Activated T-cell treated with anti-CD3 and anti-CD28 coated beads, Interleukin-2, amount 50 U/mL, for 1 hour (primary cell): Measurements from ENCODE around the gene SSBP2.
"Not testable (repeated sequence)": the region's sequence is repeated elsewhere in the genome, so short reads cannot be mapped to it uniquely, and the experiment has no call there.

Experiments
- DNase-seq: peaks from one replicate; pipeline ENCODE4 v3.0.0-alpha.2; 2020

The SSBP2 gene

DNA sequence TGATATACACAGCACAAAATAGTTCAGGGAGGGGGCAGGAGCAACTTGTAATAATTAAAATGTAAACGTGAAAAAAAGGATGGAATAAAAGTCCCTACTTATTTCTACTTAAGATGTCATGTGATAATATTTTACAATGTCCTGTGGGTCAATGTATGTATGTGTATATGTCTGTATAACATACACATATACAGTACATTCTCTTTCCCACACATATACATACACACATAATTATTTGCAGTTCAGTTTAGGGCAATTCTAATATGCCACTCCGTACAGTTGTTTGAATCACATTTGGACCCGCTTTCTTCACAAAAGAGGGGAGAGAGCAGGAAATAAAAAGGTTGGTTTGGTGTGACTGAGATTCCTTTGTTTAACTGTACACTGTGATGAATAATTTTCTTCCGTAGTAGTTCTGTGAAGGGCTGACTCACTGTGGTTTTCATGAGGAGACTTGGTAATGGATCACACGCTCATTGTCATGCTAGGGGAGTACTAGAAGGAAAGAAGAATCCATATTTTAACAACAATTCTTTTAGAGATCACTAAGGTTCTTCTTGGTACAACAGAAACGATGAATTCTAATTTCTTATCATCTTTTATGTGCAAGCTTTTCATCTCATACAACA, 330.7 kb downstream of the SSBP2 start:
- DNase-seq, result no peak

DNA sequence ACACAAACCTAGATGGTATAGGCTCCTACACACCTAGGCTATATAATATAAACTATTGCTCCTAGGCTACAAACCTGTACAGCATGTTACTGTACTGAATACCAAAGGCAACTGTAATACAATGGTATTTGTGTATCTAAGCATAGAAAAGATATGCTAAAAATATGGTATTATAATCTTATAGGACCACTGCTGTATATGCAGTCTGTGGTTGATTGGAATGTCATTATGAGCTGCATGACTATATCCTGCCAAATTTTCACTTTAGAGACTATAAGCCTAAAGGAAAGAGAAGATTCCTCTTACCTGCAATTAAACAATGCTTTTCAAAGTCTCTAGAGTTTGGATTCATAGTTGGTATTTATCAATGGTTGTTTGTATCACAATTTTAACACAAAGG, 332.3 kb downstream of the SSBP2 start:
- DNase-seq, result no peak

DNA sequence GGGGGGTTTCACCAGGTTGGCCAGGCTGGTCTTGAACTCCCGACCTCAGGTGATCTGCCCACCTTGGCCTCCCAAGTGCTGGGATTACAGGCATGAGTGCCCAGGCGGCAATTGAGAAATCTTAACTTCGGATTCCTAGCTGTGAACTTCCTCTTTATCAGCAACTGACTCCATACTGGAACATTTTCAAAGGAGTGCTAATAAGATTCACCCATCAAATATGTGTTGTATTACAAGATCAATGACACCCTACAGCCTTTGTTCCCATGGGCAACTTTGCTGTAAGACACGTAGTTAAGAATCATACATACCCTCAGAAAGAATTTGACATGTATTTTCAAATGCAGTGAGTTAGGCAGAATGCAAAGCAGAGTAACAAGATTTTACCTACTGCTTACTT, 333.8 kb downstream of the SSBP2 start:
- no peak for DNase-seq

DNA sequence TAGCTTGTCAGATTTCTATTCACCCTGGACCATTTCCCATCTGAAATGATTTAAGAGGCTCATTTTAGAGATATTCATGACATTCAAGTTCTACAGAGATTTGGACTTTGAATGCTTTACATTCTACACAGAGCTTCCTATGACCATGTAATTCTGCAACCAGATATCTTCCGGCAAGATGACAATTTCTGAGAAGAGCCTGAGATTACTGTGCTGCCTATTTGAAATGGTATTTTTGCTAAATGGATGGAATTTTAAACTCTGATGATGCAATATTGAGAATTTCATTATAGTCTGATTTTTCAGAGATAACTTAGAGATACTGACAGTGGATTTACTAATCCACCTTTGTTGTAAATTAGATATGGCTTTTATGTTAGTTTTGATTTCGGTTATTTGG, 341.0 kb downstream of the SSBP2 start:
- no peak for DNase-seq

DNA sequence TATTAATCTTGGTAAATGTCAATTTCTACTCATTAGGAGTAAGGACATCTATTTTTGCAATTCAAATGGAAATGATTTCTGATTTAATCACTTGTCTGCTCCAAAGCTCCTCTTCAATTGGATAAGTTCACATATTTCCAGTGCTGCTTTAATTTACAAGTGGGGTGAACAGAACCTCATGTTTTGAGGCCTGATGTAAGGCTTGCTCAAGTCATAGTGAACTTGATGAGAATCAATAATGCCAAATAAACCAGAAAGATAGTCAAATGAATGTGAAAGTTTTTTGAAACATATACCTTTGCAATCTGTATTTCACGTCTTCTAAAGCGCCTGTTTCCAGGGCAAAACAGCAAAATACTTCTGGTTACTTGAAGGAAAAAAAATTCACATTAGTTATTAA, 341.5 kb downstream of the SSBP2 start:
- no peak for DNase-seq

DNA sequence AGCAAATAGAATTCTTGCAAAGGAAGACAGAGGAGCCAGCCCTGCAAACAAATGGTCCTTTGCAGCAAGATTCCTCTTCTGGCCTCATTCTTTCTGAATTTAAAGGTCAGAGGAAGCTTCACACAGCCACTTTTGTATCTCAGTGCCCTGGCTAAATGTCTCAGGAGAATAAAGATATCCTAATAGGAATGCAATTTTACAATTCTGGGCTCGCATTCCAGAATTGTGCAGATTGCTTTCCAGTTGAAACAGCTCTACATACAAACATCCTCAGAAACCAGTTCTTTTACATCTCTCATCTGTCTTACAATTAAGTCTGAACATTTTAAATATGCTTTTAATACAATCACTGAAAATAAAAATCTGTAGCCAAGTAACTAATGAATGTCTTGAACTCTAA, 342.4 kb downstream of the SSBP2 start:
- DNase-seq, result no peak

DNA sequence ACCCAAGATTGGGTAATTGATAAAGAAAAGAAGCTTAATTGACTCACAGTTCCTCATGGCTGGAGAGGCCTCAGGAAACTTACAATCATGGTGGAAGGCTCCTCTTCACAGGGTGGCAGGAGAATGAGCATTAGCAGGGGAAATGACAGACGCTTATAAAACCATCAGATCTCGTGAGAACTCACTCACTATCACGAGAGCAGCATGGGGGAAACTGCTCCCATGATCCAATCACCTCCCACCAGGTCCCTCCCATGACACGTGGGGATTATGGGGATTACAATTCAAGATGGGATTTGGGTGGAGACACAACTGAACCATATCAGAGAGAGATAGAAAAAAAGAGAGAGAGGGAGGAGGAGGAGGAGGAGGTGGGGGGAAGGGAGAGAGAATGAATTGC, 343.1 kb downstream of the SSBP2 start:
- DNase-seq, result not testable (repeated sequence)

DNA sequence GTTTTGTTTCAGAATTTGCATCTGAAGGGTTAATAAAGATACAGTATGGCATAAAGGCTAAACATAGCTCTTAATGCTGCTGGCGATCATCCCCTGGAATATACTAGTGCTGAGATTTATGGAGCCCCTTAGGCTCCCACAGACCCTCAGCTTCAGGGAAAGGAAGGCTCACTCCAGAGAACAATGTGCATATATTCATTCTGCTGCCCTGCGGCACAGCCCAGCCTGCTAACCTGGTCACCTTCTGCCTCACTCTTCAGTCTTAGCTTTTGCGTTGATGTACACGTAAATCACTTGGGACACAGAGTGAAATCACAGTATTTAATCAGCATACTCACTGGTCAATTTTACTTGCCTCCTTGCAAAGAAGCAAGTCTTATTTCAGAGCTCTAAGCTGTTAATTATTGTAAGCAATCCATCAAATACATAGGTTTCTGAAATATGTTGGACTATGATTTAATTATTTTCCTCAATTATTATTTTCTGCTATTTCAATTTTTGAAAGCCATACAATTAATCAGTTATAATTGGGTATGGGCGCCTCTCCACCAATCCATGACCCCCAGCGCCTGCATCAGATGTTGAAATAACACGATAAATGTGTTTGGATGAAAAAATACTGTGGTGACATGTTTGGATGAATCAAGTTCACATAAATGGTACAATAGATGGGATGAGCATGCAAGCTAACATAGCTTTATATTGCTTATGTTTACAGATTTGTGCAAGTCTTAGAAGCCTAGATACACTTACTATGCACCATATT, 345.6 kb downstream of the SSBP2 start:
- DNase-seq, result no peak

DNA sequence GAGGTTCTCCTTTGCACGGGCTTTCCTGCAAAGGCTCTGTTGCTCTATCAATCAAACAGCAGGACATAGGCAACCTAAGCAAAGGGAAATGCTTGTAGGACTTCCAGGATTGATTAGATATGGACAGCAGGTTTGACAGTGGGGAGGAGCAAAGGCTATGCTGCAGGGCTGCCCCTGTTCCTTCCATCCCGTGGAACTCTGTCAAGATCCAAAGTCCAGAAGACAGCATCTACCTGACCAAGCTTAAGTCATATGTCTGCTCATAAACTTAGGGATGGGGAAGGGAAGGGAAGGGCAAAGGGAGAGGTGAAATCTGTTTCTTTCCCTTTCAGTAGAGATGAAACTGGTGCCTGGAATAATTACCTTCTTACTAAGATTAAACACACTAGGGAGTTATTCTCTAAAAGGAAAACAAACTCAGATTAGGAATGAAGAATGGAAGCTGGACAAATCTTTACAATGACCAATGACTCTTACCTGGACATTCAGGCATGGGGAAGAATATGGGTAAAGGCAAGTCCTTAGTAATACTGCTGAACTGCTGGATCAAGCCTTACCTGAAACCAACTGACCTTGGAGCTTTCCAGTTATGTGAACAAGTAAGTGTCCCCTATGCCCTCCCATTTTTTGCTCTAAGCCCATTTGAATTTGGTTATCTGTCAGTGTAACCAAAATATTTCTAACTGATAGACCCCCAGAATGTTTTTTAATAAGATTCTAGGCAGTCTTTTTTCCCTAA, 348.5 kb downstream of the SSBP2 start:
- DNase-seq, result no peak

DNA sequence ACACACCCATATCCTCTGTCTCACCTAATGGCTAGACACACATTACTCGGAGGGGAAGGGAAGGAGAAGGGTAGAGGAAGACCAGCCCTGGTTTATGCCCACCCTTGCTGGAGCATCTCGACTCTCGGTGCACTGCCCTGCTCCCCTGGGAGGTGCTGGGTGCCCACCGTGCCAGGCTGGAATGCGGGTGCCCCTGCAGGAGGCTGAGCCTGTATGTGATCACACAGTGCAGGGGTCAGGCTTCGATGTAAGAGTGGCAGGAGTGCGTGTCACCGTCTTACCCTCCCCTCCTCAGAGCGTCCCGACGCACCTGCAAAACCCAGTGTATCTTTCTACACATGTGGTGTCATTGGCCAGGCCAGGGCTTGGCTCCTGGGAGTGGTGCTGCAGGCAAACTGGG, 349.6 kb downstream of the SSBP2 start:
- DNase-seq, result no peak

DNA sequence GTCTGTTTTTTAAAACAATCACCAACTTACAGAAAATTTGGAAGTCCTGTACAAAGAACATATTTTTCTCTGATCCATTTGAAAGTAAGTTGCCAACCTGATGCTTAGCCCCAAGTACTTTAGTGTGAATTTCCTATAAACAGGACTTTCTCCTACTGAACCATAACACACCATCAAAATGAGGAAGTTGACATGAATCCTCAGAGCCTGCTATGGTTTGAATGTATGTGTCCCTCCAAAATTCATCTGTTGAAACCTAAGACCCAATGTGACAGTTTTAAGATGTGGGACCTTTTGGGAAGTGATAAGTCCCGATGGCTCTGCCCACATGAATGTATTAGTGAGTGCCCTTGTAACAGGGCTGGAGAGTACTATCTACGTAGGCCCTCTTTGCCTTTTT, 350.5 kb downstream of the SSBP2 start:
- DNase-seq, result no peak

DNA sequence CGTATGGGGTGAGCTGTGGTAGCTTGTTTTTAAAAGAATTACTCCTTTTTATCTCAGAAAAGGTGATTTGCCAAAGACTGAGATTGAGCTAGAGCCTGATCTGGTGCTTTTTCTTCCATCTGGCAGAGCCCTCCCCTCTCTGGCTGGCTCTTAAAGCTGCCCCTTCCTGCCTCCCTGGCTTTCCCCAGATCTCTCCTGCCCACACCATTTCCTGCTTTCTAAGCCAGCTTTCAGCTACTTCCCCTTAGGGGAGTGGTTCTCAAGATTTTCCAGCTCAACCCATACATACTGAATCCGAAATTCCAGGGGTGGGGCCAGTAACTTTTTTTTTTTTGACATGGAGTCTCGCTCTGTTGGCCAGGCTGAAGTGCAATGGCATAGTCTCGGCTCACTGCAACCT, 352.2 kb downstream of the SSBP2 start:
- DNase-seq, result no peak

DNA sequence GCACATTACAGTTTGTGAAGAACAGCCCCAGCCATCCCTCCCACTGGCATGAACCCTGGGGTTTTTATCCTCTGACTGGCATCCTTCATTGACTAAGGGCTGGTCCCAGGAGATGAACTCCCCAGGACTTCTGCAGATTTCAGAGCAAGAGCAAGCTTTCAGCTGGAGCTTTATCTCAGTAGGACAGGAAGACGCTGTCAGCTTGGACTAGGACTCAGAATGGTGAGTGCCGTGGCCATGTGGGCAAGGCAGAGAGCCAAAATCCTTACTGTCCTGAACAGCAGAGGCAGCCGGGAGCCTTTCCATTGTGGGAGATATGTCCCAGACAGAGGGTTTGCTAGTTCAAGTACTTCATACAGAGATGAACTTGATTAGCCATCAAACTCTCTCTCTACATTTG, 353.7 kb downstream of the SSBP2 start:
- DNase-seq, result no peak

DNA sequence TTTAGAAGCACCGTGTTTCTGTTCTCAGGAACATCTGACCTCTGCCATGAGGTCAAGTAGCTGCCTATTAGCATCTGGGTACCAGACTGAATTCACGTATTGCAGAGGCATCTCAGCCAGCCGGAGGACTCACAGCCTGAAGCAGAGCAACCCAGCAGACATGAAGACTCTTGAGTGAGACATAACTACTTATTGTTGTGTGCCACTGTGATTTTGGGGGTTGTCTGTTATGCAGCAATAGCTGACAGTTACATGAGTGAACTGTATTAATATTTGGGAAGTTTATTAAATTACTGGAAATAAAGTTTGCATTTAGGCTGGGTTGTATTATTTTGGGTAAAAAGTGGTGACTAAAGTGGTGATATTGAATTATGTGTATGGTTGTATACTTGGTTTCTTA, 355.6 kb downstream of the SSBP2 start:
- no peak for DNase-seq

DNA sequence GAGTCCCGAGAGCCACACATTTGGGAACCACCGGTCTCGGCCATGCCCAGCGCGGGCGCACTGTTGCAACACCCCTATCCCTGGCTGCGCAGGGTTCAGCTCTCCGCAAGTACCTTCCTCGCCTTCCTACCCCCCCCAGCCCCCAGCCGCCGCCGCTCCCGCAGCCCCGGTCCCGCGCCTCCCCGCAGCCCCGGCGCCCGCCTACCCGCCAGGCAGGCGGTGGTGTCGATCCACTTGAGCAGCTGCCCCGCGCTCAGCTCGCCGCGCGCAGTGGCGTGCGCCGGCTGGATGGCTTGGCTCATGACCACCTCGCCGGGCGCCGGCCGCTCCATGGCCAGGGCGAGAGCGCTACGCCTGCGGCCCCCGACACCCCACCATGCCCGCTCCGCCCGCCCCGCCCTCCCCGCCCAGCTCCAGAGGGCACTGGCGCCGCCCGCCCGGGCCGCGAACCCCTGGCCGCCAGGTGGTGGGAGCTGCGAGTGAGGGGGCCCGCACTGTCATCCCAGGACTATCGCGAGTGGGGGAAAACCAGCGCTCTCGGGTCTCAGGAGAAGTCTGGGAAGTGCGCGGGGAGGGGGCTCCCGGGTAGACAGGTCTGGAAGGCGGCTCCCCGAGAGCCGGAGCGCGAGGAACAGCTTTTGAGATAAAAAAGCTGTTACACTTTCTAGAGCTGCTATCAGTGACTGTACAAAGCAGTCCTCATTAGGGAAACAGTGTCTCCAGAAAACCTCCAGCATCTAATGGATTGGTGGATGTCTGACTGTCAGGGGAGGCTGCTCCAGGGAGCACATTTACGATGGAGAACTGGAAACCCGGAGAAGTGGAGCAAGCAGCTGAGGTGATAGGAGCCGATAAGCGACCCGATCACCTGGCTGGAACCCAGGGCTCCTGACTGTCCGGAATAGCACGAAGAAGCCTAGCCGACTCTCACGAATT, 356.8 kb downstream of the SSBP2 start, which contains the start of gene ACOT12:
ACOT12 (minus strand) TSS at position 352 of the 936 bp plus-strand sequence; CDS start at position 332, 20 bp downstream.
- no peak for DNase-seq

DNA sequence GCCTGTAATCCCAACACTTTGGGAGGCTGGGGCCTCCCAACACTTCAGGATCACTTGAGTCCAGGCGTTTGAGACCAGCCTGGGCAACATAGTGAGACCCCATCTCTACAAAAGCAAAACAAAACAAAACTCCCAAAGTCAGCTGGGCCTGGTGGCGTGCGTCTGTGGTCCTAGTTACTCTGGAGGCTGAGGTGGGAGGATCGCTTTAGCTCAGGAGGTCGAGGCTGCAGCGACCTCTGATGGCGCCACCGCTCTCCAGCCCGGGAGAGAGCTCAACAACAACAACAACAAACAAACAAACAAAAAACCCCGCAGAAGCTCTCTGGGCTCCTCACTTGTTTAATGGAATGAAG, 357.5 kb downstream of the SSBP2 start:
- no peak for DNase-seq

DNA sequence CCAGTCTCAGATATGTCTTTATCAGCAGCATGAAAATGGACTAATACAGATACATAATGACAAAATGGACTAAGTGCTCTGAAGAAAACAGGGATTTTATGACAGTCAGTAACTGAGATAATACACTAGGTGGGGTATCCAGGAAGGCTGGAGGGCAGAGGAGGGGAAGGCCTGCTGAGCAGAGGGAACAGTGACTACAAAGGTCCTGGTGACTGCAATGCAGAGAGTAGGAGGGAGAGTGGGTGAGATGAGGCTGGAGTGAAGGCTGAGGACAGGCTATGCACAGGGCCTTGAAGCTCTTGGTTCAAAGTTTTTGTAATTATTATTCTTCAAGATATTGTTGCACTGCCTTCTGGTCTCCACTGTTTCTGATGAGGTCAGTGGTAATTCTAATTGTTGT, 361.9 kb downstream of the SSBP2 start:
- no peak for DNase-seq

DNA sequence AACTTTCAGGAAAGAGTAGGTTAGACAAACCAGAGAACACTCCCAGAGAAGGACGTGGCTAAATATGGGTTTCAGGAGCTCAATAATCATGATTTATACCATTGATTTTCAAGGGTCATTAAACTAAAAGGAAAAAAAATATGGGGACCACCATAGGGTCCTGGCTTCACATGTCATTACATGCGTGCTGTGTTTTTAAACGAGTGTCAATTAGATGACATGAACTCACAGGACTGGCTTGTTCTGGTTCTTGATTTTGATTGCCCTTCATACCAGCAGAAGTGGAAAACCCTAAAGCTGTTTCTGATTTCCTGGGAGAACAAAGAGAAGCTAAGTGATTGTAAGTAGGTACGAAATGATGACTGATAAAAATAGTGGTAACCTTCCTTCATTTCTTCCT, 362.7 kb downstream of the SSBP2 start:
- no peak for DNase-seq

DNA sequence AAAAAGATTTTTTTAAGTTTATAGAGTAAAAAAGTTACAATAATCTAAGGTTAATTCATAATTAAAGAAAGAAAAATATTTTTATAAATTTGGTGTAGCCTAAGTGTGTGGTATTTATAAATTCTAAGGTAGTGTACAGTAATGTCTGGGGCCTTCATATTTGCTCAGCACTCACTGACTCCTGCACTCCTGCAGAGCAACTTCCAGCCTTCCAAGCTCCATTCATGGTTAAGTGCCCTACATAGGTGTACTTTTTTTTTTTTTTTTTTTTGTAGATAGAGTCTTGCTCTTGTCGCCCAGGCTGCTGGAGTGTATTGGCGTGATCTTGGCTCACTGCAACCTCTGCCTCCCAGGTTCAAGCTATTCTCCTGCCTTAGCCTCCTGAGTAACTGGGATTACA, 367.0 kb downstream of the SSBP2 start:
- DNase-seq, result no peak

DNA sequence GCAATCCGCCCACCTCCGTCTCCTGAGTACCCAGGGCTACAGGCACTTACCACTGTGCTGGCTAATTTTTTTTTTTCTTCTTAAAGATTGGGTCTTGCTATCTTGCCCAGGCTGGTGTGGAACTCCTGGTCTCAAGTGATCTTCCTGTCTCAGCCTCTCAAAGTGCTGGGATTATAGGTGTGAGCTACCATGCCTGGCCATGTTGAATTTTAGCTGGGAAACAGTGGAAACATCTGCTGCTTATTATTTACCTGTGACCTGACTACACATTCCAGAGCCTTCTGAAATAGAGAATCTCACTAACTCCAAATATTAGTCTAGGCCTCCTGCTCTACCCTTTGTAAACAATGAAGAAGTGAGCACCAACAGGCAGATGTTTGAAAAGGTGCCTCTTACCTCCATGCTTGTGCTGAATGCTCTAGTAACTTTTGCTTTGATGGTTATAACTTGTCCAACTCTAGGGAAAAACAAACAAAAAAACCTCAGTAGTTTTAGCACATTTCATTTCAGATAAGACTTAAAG, 379.5 kb downstream of the SSBP2 start:
- no peak for DNase-seq

DNA sequence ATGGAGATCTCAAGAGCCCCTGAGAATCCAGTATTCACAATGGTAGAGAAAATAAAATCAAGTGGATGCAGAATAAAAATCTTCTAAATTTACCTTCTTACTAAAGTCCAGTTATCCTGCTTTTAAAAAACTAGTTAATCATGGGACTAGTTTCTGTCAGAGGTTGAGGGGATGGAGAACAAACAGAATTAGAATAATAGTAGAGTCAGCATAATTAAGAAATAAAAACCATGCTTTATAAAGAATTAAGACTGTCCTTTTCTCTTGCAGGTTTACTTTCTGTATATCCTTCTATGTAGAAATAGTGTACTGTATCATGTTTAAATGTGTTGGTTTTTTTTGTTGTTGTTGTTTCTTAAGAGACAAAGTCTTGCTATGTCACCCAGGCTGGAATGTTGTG, 380.0 kb downstream of the SSBP2 start:
- no peak for DNase-seq

DNA sequence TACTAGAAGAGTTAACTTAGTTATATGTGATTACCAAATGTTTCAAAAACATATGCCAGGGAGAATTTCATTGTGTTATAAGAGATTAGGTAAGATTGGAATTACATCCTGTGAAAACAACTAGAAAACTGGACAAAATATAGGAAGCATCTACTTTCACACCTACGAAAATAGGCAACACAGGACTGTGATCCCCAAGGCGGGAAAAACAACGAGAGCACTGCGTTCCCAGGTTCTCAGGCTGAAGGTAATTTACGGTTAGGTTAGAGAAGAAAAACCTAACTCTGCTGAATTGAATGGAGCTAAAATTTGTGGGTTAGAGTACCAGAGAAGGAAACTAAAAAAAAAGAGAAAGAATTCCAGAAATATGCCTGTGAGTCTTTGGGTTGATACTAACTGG, 385.4 kb downstream of the SSBP2 start:
- DNase-seq, result no peak
